CD4-positive, alpha-beta T cell treated with Interleukin-2 at 100 ng/mL for 4 hours (primary cell): ENCODE measurements around the gene VOPP1.
"Not testable (repeated sequence)": the region's sequence is repeated elsewhere in the genome, so short reads cannot be mapped to it uniquely, and the experiment has no call there.

Source experiments
- DNase-seq: peaks from one replicate; pipeline ENCODE4 v3.0.0-alpha.2; 2020; ENCODE audit warnings: low spot score

VOPP1 gene

DNA sequence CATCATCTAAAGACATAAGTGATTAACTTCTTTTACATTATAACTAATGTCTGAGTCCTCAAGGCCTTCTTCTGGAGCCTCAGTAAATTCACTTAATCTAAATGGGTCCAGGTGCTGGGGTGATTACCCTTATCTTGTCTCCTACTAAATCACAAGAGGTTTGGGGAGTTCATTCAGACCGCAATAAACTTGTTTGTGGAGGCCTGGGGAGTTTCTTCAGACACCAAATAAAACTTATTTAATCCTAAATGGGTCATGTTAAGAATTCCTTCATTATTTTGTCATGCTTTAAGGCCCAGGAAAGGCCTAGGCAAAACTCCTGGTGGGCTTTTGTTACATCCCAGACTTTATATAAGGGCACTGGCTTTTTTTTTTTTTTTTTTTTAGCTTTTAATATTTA lies 62.1 kb downstream of the VOPP1 start:
- not testable (repeated sequence) for DNase-seq

GRCh38 chr7:55509322-55509721 lies 63.0 kb downstream of the VOPP1 start:
- DNase-seq = no peak

GRCh38 chr7:55508221-55509011 lies 63.9 kb downstream of the VOPP1 start:
- no peak for DNase-seq

- no peak for DNase-seq
Observed at GRCh38 chr7:55507743-55508142, 64.6 kb downstream of the VOPP1 start.

- DNase-seq = no peak
Observed at GRCh38 chr7:55504967-55505658, 67.2 kb downstream of the VOPP1 start.

DNA sequence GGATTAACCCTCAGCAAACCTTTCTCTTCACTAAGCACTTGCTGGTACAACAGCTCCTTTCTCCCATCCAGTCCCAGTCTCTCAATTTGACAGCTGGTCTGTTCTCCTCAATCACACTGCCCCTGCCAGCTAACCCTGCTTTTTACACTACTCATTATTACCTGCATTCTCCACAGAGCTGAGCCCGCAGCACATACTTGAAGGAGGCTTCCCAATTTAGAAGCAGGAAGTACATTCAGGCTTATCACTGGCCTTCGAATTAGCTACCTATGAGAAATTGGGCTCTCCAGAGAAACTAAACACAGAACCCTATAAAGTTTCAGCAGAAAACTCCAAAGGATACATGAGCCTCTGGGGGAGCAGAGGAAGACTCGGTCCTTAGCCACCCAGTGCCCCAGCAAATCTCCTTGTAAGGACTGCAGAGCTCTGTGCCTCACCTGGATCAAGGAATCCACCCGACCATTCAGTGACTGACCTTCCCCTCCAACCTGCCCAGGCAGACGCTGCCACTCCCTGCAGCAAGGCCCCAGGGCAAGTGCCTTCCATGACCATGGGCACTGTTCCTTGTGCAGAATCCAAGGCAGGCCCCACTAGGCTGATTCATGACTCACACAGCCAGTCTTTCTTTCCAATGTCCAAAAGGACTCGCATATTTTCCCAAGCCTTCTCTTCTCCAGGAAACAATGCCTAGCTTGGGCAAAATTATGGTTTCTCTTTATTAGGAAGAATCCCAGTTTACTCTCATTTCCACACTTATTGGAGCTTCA lies 68.0 kb downstream of the VOPP1 start:
- DNase-seq = no peak

DNA sequence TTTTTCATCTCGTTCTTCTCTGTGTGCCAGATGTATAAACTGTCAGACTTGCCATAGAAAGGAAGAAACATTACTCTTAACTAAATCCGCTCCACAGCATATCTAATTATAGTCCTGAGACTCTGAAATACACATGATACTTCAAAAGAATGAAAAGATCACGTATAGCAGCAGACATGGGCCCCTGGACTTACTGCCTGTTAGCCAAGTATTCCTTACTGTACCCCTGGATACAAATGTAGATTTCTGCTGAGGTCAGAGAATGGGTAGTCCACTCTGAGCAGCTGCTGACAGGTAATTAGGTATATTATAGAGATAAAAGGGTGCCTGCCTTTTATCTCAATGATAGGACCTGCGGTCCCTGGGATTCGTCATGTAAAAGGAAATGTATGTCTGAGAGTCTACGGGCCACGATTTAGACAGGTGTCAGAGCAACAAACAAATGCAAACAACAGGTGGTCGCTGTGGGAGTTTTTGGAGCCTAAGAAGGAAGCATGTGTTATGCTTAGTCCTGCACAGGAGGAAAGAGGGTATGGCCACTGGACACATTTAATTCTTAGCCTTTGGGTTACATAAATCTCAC lies 69.4 kb downstream of the VOPP1 start:
- DNase-seq = no peak

DNA sequence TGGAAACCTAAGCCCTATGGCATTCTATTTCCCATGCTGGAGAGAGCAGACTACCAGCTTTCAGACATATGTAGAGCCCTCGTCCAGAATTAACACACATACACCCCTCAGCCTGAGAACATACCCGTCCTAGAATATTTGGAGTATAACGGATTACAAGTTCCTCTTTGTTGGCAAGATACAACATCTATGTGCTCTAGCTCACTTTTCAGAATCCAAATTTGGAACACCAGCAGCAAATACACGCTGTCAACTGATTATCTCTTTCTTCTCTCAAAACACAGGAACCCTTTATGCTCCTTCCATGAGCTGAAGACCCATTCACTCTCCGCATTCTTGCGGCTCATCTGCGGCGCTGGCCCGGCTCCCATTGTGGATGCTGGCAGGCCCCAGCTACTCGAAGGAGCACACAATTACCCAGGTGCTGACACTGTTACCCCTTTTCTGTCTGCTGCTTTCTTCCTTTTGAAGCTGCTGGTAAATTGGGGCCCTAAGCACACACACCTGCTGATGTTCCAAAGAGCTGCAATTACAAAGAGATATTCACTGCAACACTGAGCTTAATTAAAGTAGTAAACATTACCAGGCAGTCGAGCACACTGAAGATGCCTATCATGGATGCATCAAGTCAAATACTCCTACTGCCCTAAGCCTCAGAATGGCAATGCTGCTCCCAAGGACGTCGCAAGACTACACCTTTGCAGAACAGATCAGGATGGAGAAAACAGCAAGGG lies 70.0 kb downstream of the VOPP1 start:
- DNase-seq = no peak

DNA sequence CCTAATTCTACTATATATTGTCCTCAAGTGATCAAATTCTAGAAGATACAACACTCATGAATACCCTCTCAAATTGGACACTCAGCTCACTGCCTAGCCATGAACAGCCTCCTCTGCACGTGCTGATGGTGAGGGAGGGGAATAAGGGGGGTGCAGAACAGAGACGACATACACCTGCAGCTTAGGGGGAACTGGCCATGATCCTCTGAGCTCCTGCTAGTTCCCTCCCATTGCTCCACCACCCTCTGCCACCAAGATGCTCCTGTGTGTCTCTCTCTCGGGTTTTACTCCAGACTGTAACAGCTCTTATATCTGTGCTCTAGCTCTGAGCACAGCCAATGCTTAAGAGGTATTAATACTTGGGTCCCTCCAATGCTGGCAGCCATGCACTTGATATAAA lies 70.7 kb downstream of the VOPP1 start:
- DNase-seq = no peak

- DNase-seq = no peak
Observed at GRCh38 chr7:55500117-55500756, 72.1 kb downstream of the VOPP1 start.

- no peak for DNase-seq
Observed at GRCh38 chr7:55499591-55499990, 72.7 kb downstream of the VOPP1 start.

GRCh38 chr7:55498770-55499169 lies 73.5 kb downstream of the VOPP1 start:
- no peak for DNase-seq

- peak; percentile 41 for DNase-seq
Observed at GRCh38 chr7:55498142-55498541, 74.2 kb downstream of the VOPP1 start.

- DNase-seq = no peak
Observed at GRCh38 chr7:55497521-55497920, 74.8 kb downstream of the VOPP1 start.

- DNase-seq = no peak
Observed at GRCh38 chr7:55496906-55497305, 75.4 kb downstream of the VOPP1 start.

GRCh38 chr7:55494951-55495350 lies 77.4 kb downstream of the VOPP1 start:
- no peak for DNase-seq

GRCh38 chr7:55493408-55493807 lies 78.9 kb downstream of the VOPP1 start:
- DNase-seq = no peak

DNA sequence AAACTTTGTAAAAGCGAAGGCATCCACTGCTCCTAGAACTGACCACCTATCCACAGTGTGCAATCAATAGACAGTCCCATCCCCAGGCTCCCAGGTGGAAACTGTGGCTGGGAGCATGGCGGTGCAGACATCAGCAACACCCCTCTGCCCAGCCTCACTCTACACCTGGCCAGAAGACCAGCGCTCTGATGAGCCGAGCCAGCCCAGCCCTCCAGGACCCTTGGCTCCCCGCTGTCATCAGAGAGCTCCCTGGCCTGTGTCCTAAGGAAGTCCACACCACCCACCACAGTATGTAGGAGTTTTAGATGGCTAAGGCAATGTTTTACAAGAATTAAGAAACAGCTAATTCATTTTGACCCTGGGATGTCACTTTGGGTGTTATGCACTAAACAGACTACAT lies 81.0 kb downstream of the VOPP1 start:
- no peak for DNase-seq

- no peak for DNase-seq
Observed at GRCh38 chr7:55490099-55490498, 82.2 kb downstream of the VOPP1 start.

GRCh38 chr7:55489552-55489951 lies 82.8 kb downstream of the VOPP1 start:
- no peak for DNase-seq

GRCh38 chr7:55488804-55489340 lies 83.4 kb downstream of the VOPP1 start:
- DNase-seq = no peak
